IMR-90 (cell line): ENCODE data around the gene CIART. TPM values are rescaled to one million over a fixed set of nuclear protein-coding genes. Genes with fewer than 3 reads are reported as not detected.

Experiments
- ATAC-seq: fragments of 200-7000 bp; cut with Tn5 transposase; 2 replicates; pipeline ENCODE4 v1.9.1; 2020; ENCODE audit warnings: low read depth, mild to moderate bottlenecking, moderate library complexity
- BruUV-seq: library from RNA; stranded (reverse); fragments of 400-500 nt; replicated peaks from 2 replicates; lab custom pipeline; 2021; lab: Mats Ljungman, UMichigan
- CTCF ChIA-PET: fragments of 300-600 bp; formaldehyde crosslinking; extraction: SDS; loops from one replicate; lab custom pipeline; 2021; ENCODE audit warnings: antibody characterized with exemption; lab: Yijun Ruan, JAX
- POLR2A ChIA-PET: fragments of 300-600 bp; sonication (Branson Sonifier 250); formaldehyde crosslinking; loops from one replicate; lab custom pipeline; 2022; ENCODE audit warnings: antibody characterized with exemption; ENCODE audit not compliant: unreplicated experiment; lab: Charles Lee
- DNase-seq: peaks from one replicate; pipeline ENCODE4 v3.0.0; 2013
- H2AFZ ChIP-seq: replicated peaks from 2 replicates; pipeline ENCODE3; 2013; ENCODE audit warnings: low read length, mild to moderate bottlenecking; ENCODE audit not compliant: poor library complexity
- H2AK5ac ChIP-seq: 2 replicates; pipeline ENCODE4 v1.6.1; 2013; ENCODE audit warnings: low read depth, low read length, inconsistent platforms
- H2AK9ac ChIP-seq: replicated peaks from 2 replicates; pipeline ENCODE3; 2013; ENCODE audit warnings: mild to moderate bottlenecking, low read depth, low read length, moderate library complexity; ENCODE audit not compliant: poor library complexity
- H2BK120ac ChIP-seq: 2 replicates; pipeline ENCODE4 v1.6.1; 2013; ENCODE audit warnings: low read depth, low read length, inconsistent platforms
- H2BK15ac ChIP-seq: 3 replicates; pipeline ENCODE4 v1.6.1; 2013; ENCODE audit warnings: low read depth, low read length, inconsistent platforms
- H2BK20ac ChIP-seq: 2 replicates; pipeline ENCODE4 v1.6.1; 2013; ENCODE audit warnings: low read depth, mild to moderate bottlenecking, inconsistent platforms, low read length, moderate library complexity
- H2BK5ac ChIP-seq: 2 replicates; pipeline ENCODE4 v1.6.1; 2013; ENCODE audit warnings: mild to moderate bottlenecking, low read depth, low read length, inconsistent platforms; ENCODE audit not compliant: poor library complexity, severe bottlenecking
- H3K14ac ChIP-seq: replicated peaks from 2 replicates; pipeline ENCODE4 v1.6.1; 2013; ENCODE audit warnings: low read depth, low read length, inconsistent platforms
- H3K18ac ChIP-seq: 2 replicates; pipeline ENCODE4 v1.6.1; 2013; ENCODE audit warnings: low read depth, low read length, control low read depth
- H3K23ac ChIP-seq: 2 replicates; pipeline ENCODE4 v1.6.1; 2013; ENCODE audit warnings: low read depth, low read length, inconsistent platforms
- H3K27ac ChIP-seq: 2 replicates; pipeline ENCODE4 v1.5.1; 2013; ENCODE audit warnings: mild to moderate bottlenecking, control low read depth, low read length; ENCODE audit not compliant: insufficient read depth
- H3K27me3 ChIP-seq: 2 replicates; pipeline ENCODE4 v1.6.1; 2013; ENCODE audit warnings: low read length; ENCODE audit not compliant: control insufficient read depth, insufficient read depth
- H3K36me3 ChIP-seq: 2 replicates; pipeline ENCODE4 v1.6.1; 2013; ENCODE audit warnings: low read length, mixed read lengths; ENCODE audit not compliant: control insufficient read depth, insufficient read depth
- H3K4ac ChIP-seq: 2 replicates; pipeline ENCODE4 v1.6.1; 2013; ENCODE audit warnings: low read depth, low read length, inconsistent platforms
- H3K4me1 ChIP-seq: 2 replicates; pipeline ENCODE4 v1.6.1; 2013; ENCODE audit warnings: low read length, mixed read lengths; ENCODE audit not compliant: control insufficient read depth, insufficient read depth
- H3K4me2 ChIP-seq: 2 replicates; pipeline ENCODE4 v1.6.1; 2013; ENCODE audit warnings: low read depth, mild to moderate bottlenecking, control low read depth, low read length, moderate library complexity
- H3K4me3 ChIP-seq: 2 replicates; pipeline ENCODE4 v1.5.1; 2013; ENCODE audit warnings: low read depth, mild to moderate bottlenecking, control low read depth, low read length, moderate library complexity; ENCODE audit not compliant: insufficient read depth
- H3K56ac ChIP-seq: 2 replicates; pipeline ENCODE4 v1.6.1; 2013; ENCODE audit warnings: low read length, inconsistent platforms; ENCODE audit not compliant: insufficient read depth; ENCODE audit errors: extremely low read depth
- H3K79me1 ChIP-seq, 2 experiments: 2 replicates each; pipeline ENCODE4 v1.6.1; 2013; ENCODE audit warnings: low read length in 2 of 2, inconsistent platforms in 1 of 2, low read depth in 1 of 2
- H3K9ac ChIP-seq: 2 replicates; pipeline ENCODE4 v1.6.1; 2013; ENCODE audit warnings: low read depth, low read length, control low read depth
- H3K9me1 ChIP-seq: 2 replicates; pipeline ENCODE4 v1.6.1; 2013; ENCODE audit warnings: low read length, inconsistent platforms; ENCODE audit not compliant: insufficient read depth
- H3K9me3 ChIP-seq: 2 replicates; pipeline ENCODE4 v1.6.1; 2013; ENCODE audit warnings: low read length; ENCODE audit not compliant: control insufficient read depth, insufficient read depth
- H4K20me1 ChIP-seq: 2 replicates; pipeline ENCODE4 v1.6.1; 2013; ENCODE audit warnings: low read length, inconsistent platforms; ENCODE audit not compliant: insufficient read depth
- H4K5ac ChIP-seq: 2 replicates; pipeline ENCODE4 v1.6.1; 2013; ENCODE audit warnings: mild to moderate bottlenecking, low read depth, low read length, control low read depth
- H4K8ac ChIP-seq, 2 experiments: 2 replicates each; pipeline ENCODE4 v1.6.1; 2013; ENCODE audit warnings: low read depth in 2 of 2, low read length in 2 of 2, control low read depth in 1 of 2, inconsistent platforms in 1 of 2
- H4K91ac ChIP-seq: 2 replicates; pipeline ENCODE4 v1.6.1; 2013; ENCODE audit warnings: low read depth, low read length, inconsistent platforms; ENCODE audit not compliant: insufficient read depth
- BHLHE40 ChIP-seq: fragments of 150-350 bp; IDR thresholded peaks from 2 replicates; pipeline ENCODE4 v1.6.1; 2016; ENCODE audit warnings: mild to moderate bottlenecking, low read depth, low read length
- CHD1 ChIP-seq: IDR thresholded peaks from 2 replicates; pipeline ENCODE4 v1.6.1; 2012; ENCODE audit warnings: low read depth, low read length, improper control_type of control experiment
- MAFK ChIP-seq: IDR thresholded peaks from 2 replicates; pipeline ENCODE4 v1.6.1; 2012; ENCODE audit warnings: low read depth, low read length, improper control_type of control experiment
- MAZ ChIP-seq: IDR thresholded peaks from 2 replicates; pipeline ENCODE4 v1.6.1; 2012; ENCODE audit warnings: low read depth, mild to moderate bottlenecking, low read length, improper control_type of control experiment, moderate library complexity, borderline replicate concordance
- MXI1 ChIP-seq: IDR thresholded peaks from 2 replicates; pipeline ENCODE4 v1.6.1; 2012; ENCODE audit warnings: low read depth, mild to moderate bottlenecking, low read length, moderate library complexity, borderline replicate concordance
- POLR2A ChIP-seq: IDR thresholded peaks from 2 replicates; pipeline ENCODE4 v1.6.1; 2012; ENCODE audit warnings: mild to moderate bottlenecking, low read depth, low read length
- RFX5 ChIP-seq: IDR thresholded peaks from 2 replicates; pipeline ENCODE4 v1.8.0; 2012; ENCODE audit warnings: low read depth, mild to moderate bottlenecking, low read length, moderate library complexity
- SMC3 ChIP-seq: fragments of 150-350 bp; IDR thresholded peaks from 2 replicates; pipeline ENCODE4 v1.6.1; 2016; ENCODE audit warnings: low read depth, mild to moderate bottlenecking, antibody characterized with exemption, low read length, moderate library complexity
- USF2 ChIP-seq: fragments of 150-350 bp; IDR thresholded peaks from 2 replicates; pipeline ENCODE4 v1.6.1; 2017; ENCODE audit warnings: mild to moderate bottlenecking, antibody characterized with exemption, low read length, low read depth
- WGBS, 2 experiments: methylation state at CpG; one replicate each; pipeline versions ENCODE4 v1.1.5 to v1.1.7; 2013; ENCODE audit warnings: missing lambda C conversion rate in 2 of 2; ENCODE audit not compliant: insufficient read length in 1 of 2; ENCODE audit errors: extremely low coverage in 2 of 2; 5-methylcytosine and 5-hydroxymethylcytosine counted together
- dilution Hi-C: fragments of 300-500 bp; cut with HindIII; formaldehyde crosslinking; loops from one replicate; pipeline ENCODE4 v1.14.3; 2018; ENCODE audit warnings: low sequenced_read_pairs; ENCODE audit not compliant: unreplicated experiment
- in situ Hi-C: fragments of 300-500 bp; cut with MboI; formaldehyde crosslinking; loops from 3 replicates; pipeline ENCODE4 v1.14.3; 2019; ENCODE audit warnings: low sequenced_read_pairs, inconsistent platforms, mixed read lengths
- intact Hi-C: fragments of 100-400 bp; cut with micrococcal nuclease; formaldehyde crosslinking; loops from 2 replicates; pipeline ENCODE4 v1.10.0; 2022
- polyA plus RNA-seq, 3 experiments: library from polyadenylated mRNA; depleted of rRNA; stranded (reverse); fragments of >200 nt; gene quantifications; 2 replicates each; pipeline ENCODE4 v1.2.3, GENCODE V29; 2012; ENCODE audit warnings: low replicate concordance in 1 of 3
- total RNA-seq: library from RNA; depleted of rRNA; stranded (reverse); fragments of >200 nt; gene quantifications from 2 replicates; pipeline ENCODE4 v1.2.3, GENCODE V29; 2012
- TF ChIP-seq, protein P1 (sequence below): conservative IDR thresholded peaks from 2 replicates; pipeline ENCODE4 v1.5.1; 2012; ENCODE audit warnings: mild to moderate bottlenecking, low read depth, low read length, improper control_type of control experiment
- TF ChIP-seq, protein P2 (sequence below): fragments of 150-350 bp; IDR thresholded peaks from 2 replicates; pipeline ENCODE4 v1.6.1; 2016; ENCODE audit warnings: low read depth, mild to moderate bottlenecking, low read length, moderate library complexity, borderline replicate concordance

Gene CIART
- total and polyA plus RNA-seq, 2 of the 4 experiments (the other 2 are of a cell fraction) = 16.5 to 18.1 TPM

GRCh38 chr1:150311762-150312161, 29.4 kb downstream of the CIART start:
- Histone ChIP-seq H3K36me3 (peaks cover 10% of the 10 kb centered on the region), H4K20me1 (no peaks in the 10 kb centered on the region), H2AK5ac (no peak overlapping the region), H4K5ac (no peak overlapping the region), H3K4me2 (no peak overlapping the region), H2BK120ac (no peak overlapping the region), H3K79me1 (no peaks in the 10 kb centered on the region), H3K9ac (no peak overlapping the region), H3K27me3 (no peaks in the 10 kb centered on the region), H3K14ac (no peak overlapping the region), H2AFZ (no peak overlapping the region), H2BK5ac (no peak overlapping the region), H3K9me3 (no peaks in the 10 kb centered on the region), H3K4me3 (no peak overlapping the region), H4K8ac (no peak overlapping the region), H2BK20ac (no peak overlapping the region), H3K18ac (no peak overlapping the region), H2AK9ac (no peak overlapping the region), H3K56ac (no peak overlapping the region), H2BK15ac (no peak overlapping the region), H4K91ac (no peak overlapping the region), H3K9me1 (no peaks in the 10 kb centered on the region), H3K4ac (no peak overlapping the region), H3K23ac (no peak overlapping the region), H3K27ac (no peak overlapping the region), H3K4me1 (no peaks in the 10 kb centered on the region)
- dilution Hi-C loops (no loop called here), intact Hi-C loops (no loop called here), in situ Hi-C loops (no loop called here)
- CTCF ChIA-PET = interaction anchor here (0.6 kb wide), 1 partner anchor 16 kb away, joined by 4 read pairs; no protein-coding TSS in a partner anchor
- no peak for ATAC-seq
- WGBS, 2 experiments = no CpG with 5 or more reads among the region's 2 CpGs
- POLR2A ChIA-PET = no interaction called here
- no peak for TF ChIP-seq MXI1
- TF ChIP-seq MAFK = no peak
- TF ChIP-seq, protein P1, sequence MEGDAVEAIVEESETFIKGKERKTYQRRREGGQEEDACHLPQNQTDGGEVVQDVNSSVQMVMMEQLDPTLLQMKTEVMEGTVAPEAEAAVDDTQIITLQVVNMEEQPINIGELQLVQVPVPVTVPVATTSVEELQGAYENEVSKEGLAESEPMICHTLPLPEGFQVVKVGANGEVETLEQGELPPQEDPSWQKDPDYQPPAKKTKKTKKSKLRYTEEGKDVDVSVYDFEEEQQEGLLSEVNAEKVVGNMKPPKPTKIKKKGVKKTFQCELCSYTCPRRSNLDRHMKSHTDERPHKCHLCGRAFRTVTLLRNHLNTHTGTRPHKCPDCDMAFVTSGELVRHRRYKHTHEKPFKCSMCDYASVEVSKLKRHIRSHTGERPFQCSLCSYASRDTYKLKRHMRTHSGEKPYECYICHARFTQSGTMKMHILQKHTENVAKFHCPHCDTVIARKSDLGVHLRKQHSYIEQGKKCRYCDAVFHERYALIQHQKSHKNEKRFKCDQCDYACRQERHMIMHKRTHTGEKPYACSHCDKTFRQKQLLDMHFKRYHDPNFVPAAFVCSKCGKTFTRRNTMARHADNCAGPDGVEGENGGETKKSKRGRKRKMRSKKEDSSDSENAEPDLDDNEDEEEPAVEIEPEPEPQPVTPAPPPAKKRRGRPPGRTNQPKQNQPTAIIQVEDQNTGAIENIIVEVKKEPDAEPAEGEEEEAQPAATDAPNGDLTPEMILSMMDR = no peak
- no peak for TF ChIP-seq USF2
- TF ChIP-seq POLR2A = no peak
- no peak for TF ChIP-seq SMC3
- TF ChIP-seq, protein P2, sequence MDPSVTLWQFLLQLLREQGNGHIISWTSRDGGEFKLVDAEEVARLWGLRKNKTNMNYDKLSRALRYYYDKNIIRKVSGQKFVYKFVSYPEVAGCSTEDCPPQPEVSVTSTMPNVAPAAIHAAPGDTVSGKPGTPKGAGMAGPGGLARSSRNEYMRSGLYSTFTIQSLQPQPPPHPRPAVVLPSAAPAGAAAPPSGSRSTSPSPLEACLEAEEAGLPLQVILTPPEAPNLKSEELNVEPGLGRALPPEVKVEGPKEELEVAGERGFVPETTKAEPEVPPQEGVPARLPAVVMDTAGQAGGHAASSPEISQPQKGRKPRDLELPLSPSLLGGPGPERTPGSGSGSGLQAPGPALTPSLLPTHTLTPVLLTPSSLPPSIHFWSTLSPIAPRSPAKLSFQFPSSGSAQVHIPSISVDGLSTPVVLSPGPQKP = no peak
- no peak for TF ChIP-seq CHD1
- TF ChIP-seq RFX5 = no peak
- TF ChIP-seq MAZ = no peak
- TF ChIP-seq BHLHE40 = no peak
- DNase-seq = no peak
- BruUV-seq = no TSS peak
